Right ventricle myocardium superior (tissue), 1 donor: ENCODE measurements around the gene CHD2. TPM values are rescaled to one million over a fixed set of nuclear protein-coding genes. Genes with fewer than 3 reads are reported as not detected.

Experiments
- ATAC-seq: fragments of 200-7000 bp; cut with Tn5 transposase; one replicate; pipeline ENCODE4 v1.9.1; 2020; ENCODE audit warnings: mild to moderate bottlenecking; ENCODE audit not compliant: poor library complexity
- DNase-seq: peaks from one replicate; pipeline ENCODE4 v3.0.0-alpha.2; 2020
- intact Hi-C: fragments of 100-400 bp; cut with DNase I; formaldehyde crosslinking; loops from one replicate; pipeline ENCODE4 v1.11.2; 2022
- total RNA-seq: library from RNA; stranded (reverse); fragmentation: NEBNext Ultra II Directional; extraction: Animal tissue kit (Norgen Biotek cat#: 25700); gene quantifications from one replicate; pipeline ENCODE4 v1.2.1, GENCODE V29; 2021
- donor health status: DM: no; HTN: yes; CAD: no; lungs with severe emphysema.

Gene CHD2
- total RNA-seq, 1 donor from 2014 or later: 43.5 TPM

DNA sequence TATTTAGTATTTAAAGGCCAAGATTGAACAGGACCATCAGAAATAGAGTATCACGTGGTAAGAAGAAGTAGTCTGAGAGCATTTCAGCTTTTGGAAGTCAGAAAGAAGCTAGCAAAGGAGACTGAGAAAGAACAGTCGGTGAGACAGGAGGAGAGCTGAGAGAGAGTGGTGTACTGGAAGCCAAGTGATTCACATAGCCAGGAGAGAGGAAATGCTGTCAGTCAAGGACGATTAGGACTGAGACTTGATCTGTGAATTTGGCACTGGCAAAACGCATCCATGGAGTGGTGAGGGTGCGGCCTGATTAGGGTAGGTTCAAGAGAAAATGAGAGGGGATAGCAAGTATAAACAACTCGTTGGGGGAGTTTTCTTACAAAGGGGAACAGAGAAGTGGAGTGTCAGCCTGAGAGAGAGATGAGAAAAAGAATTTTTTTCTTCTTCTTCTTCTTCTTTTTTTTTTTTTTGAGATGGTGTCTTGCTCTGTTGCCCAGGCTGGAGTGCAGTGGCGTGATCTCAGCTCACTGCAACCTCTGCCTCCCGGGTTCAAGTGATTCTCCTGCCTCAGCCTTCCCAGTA is 44.9 kb downstream of the CHD2 start:
- ATAC-seq (no peak), DNase-seq (no peak)
- intact Hi-C loops: no loop called here

DNA sequence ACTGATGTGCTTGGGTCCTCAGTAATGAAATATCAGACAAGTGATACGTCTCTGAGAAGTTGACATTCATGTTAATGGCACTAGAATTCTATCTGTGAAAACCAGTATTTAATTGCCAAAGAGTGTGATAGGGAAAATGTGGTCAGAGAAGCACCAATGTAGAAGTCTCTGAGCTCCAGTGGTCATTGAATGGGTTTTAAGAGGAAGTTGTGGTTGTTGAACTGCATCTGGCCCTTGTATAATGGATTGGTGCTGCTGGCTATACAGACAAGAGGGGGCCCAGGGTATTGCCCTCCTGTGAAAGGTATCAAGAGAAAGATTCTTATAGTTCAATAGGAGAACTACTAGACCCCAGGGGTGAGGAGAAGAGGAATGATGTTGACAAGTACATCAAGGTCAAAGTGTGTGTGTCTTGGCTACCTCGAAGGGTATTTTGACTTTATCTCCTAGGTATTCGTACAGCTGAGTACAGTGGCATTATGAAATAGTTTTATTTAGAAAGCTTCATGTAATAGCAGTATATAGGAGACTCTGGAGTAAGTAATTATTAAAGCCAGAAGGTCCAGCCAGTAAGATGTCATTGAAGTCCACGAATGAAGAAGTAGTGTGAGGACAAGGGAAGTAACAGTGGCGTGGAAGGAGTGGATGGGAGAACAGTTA is 47.1 kb downstream of the CHD2 start:
- ATAC-seq (peak; percentile 21), DNase-seq (no peak)
- intact Hi-C loops: no loop called here

DNA sequence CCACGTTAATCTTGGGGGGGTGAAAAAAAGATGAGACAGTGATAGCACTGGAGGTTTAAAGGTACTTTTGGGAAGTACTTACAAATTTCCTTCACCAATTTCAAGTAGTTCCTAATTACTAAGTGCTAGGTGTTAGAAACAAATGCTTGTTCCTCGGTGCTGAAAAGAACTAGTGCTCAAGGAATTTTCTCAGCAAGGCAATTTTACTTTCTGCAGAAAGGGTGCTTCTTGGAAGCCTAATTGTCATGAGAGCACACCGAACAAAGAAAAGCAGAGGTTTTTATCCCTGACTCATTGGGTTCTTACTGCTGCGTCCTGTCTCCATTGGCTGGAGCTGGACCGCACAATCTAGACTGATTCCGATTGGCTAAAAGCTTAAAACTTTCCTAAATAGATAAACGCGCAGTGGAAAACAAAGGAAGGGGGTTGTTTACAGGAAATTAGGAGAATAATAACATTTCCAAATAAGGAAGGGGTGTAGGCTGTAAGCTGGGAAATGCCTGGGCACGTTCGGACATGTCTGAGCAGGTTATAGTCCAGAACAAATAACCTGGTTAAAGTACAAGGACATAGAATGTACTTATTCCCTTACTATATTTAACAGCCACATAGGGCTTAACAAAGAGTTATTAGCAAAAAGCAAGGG is 49.6 kb downstream of the CHD2 start:
- intact Hi-C loops: no loop called here
- DNase-seq (no peak), ATAC-seq (no peak)

DNA sequence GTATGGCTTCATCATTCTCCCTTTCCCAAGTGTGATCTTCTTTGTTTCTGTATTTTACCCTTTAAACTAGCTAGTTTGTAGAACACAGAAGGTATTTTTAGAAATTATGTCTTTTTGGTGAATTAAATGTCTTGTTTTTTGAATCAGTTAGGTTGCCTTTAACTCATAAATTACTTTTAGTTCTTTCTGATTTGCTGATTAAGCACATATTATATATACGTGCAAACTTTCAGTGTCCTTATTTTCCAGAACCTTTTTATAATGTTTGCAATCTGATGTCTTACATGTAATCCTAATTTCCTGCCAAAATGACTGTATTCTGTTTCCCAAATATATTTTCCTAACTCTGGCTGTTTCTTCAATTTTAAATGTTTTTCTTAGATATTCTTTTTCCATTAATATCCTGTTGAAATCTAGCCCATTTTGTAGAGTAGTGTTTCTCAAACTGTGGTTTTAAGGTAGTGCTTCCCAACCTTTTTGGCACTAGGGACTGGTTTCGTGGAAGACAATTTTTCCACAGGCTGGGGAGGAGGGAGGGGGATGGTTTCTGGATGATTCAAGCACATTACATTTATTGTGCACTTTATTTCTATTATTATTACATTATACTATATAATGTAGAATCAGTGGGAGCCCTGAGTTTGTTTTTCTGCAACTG is 51.8 kb downstream of the CHD2 start:
- intact Hi-C loops: no loop called here
- ATAC-seq (no peak), DNase-seq (no peak)

GRCh38 chr15:92952458-92952850 is 52.3 kb downstream of the CHD2 start:
- no peak for DNase-seq
- no peak for ATAC-seq
- intact Hi-C loops: no loop called here

DNA sequence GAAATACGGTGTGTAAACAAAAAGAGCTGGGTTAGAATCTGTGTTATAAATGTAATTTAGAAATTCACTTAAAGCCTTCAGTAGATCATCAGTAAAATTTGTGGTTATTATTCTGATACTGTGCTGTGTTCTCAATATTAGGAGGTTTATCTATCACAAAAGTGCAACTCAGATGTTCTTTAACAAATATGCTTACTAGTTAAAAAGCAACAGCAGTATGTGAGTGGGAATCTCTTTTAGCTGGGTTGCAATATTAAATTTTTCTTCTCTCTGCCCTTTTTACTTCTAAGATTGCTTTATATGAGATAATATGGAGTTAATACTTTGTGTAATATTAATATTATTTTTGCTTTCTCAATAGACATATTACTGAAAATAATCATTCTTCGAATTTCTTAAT is 53.4 kb downstream of the CHD2 start:
- DNase-seq (no peak), ATAC-seq (no peak)
- intact Hi-C loops: no loop called here

GRCh38 chr15:92954002-92954401 is 53.9 kb downstream of the CHD2 start:
- ATAC-seq (no peak), DNase-seq (no peak)
- intact Hi-C loops: no loop called here

DNA sequence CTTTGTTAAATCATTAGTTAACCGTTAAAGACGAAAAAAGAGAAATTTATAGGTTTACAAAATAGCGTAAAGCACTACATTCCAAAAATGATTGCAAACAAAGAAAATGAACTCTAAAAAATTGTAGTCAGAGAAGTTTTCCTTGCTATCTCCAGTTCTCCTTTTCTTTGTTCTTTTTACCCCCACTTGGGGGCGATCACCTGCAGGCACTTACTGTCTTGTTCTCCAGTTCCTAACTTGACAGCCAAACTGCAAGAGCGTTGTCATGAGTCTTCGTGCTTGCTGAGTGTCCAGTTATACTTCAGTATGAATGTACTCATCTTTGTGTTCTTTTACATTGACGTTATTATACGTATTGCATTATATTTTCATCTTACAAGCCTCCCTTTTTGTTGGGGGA is 54.5 kb downstream of the CHD2 start:
- intact Hi-C loops: no loop called here
- no peak for DNase-seq
- ATAC-seq: no peak

GRCh38 chr15:92955706-92956105 is 55.6 kb downstream of the CHD2 start:
- ATAC-seq: no peak
- no peak for DNase-seq
- intact Hi-C loops: no loop called here

DNA sequence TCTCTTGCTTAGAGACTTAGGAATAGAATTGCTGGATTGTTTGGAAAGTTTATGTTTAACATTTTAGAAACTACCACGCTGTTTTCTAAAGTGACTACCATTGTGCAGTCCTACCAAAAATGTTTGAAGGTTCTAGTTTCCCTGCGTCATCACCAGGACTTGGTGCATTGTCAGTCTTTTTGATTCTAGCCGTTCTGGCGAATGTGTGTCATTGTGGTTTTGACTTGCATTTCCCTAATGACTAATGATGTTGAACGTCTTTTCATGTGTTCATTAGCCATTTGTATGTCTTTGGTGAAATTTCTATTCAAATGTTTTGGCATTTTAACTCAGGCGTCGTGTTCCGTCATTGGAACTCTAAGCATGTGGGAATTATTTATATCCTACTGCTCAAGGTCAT is 58.0 kb downstream of the CHD2 start:
- DNase-seq: no peak
- intact Hi-C loops: no loop called here
- peak; percentile 50 for ATAC-seq

- ATAC-seq (peak; percentile 23), DNase-seq (peak; percentile 43)
- intact Hi-C loops: no loop called here
Measured at GRCh38 chr15:92959219-92959618, 59.1 kb downstream of the CHD2 start.

DNA sequence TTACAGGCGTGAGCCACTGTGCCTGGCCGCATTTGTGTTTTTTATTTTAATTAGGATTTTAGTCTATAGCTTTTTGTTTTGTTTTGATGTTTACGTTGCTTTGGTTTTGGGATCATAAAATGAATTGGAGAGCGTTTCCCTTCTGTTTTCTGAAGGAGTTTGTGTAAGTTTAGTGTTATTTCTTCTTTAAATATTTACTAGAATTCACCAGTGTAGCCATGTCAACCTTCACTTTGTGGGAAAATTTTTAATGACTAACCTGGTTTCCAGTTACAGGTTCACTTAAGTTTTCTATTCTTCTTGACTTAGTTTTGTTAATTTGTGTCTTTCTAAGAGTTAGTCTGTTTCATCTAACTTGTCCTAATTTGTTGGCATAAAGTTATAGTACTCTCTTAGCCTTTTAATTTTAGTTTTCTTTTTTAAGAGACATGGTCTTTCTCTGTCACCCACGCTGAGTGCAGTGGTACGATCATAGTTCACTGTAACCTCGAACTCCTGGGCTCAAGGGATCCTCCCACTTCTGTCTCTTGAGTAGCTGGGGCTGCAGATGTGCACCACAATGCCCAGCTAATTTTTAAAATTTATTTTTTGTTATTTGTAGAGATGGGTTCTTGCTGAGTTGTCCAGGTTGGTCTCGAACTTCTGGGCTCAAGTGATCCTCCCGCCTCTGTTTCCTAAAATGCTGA is 61.0 kb downstream of the CHD2 start:
- intact Hi-C loops: no loop called here
- ATAC-seq: no peak
- no peak for DNase-seq

- DNase-seq (no peak), ATAC-seq (no peak)
- intact Hi-C loops: no loop called here
Measured at GRCh38 chr15:92962914-92963313, 62.8 kb downstream of the CHD2 start.

GRCh38 chr15:92963794-92964193 is 63.7 kb downstream of the CHD2 start:
- intact Hi-C loops: no loop called here
- no peak for ATAC-seq
- no peak for DNase-seq

GRCh38 chr15:92968926-92969651 is 69.0 kb downstream of the CHD2 start:
- peak; percentile 44 for ATAC-seq
- no peak for DNase-seq
- intact Hi-C loops: no loop called here

- DNase-seq: no peak
Measured at GRCh38 chr15:92970656-92971055, 70.5 kb downstream of the CHD2 start.

DNA sequence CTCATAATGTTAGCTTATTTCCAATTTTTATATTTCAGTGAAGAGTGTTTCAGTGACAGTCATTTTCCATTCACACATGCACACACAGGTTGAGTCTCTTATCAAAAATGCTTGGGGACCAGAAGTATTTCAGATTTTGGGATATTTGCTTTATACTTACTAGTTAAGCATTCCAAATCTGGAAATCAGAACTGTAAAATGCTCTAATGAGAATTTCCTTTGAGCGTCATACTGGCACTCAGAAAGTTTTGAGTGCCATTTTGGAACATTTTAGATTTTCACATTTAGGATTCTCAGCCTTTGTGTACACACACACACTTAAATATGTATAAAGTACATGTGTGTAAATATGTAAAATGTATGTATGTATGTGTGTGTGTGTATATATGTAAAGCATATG is 71.0 kb downstream of the CHD2 start:
- intact Hi-C loops: no loop called here
- ATAC-seq (no peak), DNase-seq (no peak)

More at GRCh38 chr15:92970656-92971055, 70.5 kb downstream of the CHD2 start:
- intact Hi-C loops: no loop called here
- ATAC-seq: no peak

DNA sequence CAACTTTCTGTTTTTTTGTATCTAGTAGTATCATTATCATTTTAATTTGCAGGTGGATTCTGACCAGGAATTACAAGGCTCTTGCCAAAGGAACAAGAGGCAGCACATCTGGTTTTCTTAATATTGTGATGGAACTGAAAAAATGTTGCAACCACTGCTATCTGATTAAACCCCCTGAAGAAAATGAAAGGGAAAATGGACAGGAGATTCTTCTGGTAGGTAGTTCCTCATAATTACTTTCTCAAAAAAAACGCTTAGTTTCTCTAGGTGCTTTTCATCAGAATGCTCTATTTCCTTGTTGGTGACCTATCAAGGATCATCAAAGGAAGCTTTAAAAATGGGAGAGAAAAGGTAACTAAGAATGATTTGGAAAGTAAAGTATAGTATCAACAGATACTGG is 71.6 kb downstream of the CHD2 start:
- intact Hi-C loops: no loop called here
- no peak for ATAC-seq
- no peak for DNase-seq
